GM20000 (cell line): ENCODE data around the gene PRELP.
A peak's percentile ranks its signal among the peaks of the same experiment; 100 is the strongest.

Experiments used
- DNase-seq: peaks from one replicate; pipeline ENCODE4 v3.0.0; 2012; ENCODE audit warnings: low spot score
- CTCF ChIP-seq: IDR thresholded peaks from 2 replicates; pipeline ENCODE4 v1.5.1; 2012; ENCODE audit warnings: mild to moderate bottlenecking, control low read depth; ENCODE audit errors: extremely low read depth, missing control alignments

The PRELP gene

GRCh38 chr1:203468326-203468725 lies 7.3 kb upstream of the PRELP start:
- DNase-seq, result no peak
- TF ChIP-seq CTCF, result no peak

DNA sequence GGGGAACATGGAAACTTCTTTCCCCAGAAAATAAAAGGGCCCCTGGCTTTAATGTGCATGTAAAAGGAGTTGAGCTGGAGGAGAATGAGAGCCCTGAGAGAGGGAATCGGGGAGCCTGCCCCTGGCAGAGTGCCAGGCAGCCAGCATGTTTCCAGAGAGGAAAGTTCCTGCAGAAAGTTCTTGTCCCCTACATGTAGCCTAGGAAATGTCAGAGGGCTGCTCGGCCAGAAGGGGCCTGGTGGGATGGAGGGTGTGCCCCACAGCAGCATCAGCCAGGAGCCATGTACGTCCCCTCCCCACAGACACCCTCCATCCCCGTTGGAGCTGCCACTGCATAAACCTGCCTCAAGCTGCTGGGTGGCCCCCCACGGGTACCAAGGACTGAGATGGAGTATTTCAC lies 5.4 kb upstream of the PRELP start:
- TF ChIP-seq CTCF, result no peak
- DNase-seq, result no peak

- no peak for DNase-seq
- no peak for TF ChIP-seq CTCF
These were observed 3.8 kb upstream of the PRELP start for GRCh38 chr1:203471841-203472240.

GRCh38 chr1:203473281-203473680 lies 2.3 kb upstream of the PRELP start:
- TF ChIP-seq CTCF, result no peak

GRCh38 chr1:203473781-203474305 lies 1.8 kb upstream of the PRELP start:
- no peak for DNase-seq
- no peak for TF ChIP-seq CTCF

More at GRCh38 chr1:203473281-203473680, 2.3 kb upstream of the PRELP start:
- no peak for DNase-seq

GRCh38 chr1:203476216-203476814 lies 709 bp downstream of the PRELP start:
- DNase-seq, result no peak

GRCh38 chr1:203477748-203478147 lies 2.1 kb downstream of the PRELP start:
- DNase-seq, result peak; percentile 54
- TF ChIP-seq CTCF, result no peak

More at GRCh38 chr1:203476216-203476814, 709 bp downstream of the PRELP start:
- no peak for TF ChIP-seq CTCF
